T-cell (primary cell): Measurements from ENCODE around the gene CDC45. TPM values are rescaled to one million over a fixed set of nuclear protein-coding genes. Genes with fewer than 3 reads are reported as not detected.

Experiments
- ATAC-seq, 4 experiments: fragments of 200-7000 bp in 3 of 4; fragments of 150-1000 bp in 1 of 4; cut with Tn5 transposase; replicated peaks in 1 of 4; 1 replicate in 3 of 4; 2 replicates in 1 of 4; pipeline ENCODE4 v1.10.0; 2021; ENCODE audit warnings: moderate library complexity in 3 of 4, mild to moderate bottlenecking in 2 of 4, moderate number of reproducible peaks in 1 of 4
- CTCF ChIA-PET, 2 donors: fragments of 300-600 bp; sonication (Branson Sonifier 250); formaldehyde crosslinking; loops; one replicate each; lab custom pipeline; 2022; ENCODE audit warnings: antibody characterized with exemption in 2 of 2; lab: Charles Lee
- POLR2A ChIA-PET, 2 donors: fragments of 300-600 bp; sonication (Branson Sonifier 250); formaldehyde crosslinking; loops; one replicate each; lab custom pipeline; 2022; ENCODE audit warnings: antibody characterized with exemption in 2 of 2; lab: Charles Lee
- DNase-seq, 35 experiments: peaks; one replicate each; pipeline versions ENCODE4 v3.0.0 to v3.0.0-alpha.2; 2013 to 2023
- H3K27ac ChIP-seq: one replicate; pipeline ENCODE4 v1.5.1; 2013; ENCODE audit warnings: low read length
- H3K27me3 ChIP-seq, 2 experiments: replicated peaks in 1 of 2; 1 replicate in 1 of 2; 2 replicates in 1 of 2; pipeline versions ENCODE4 v1.6.1 to v1.7.0; 2013; ENCODE audit warnings: low read length in 1 of 2, mixed read lengths in 1 of 2; ENCODE audit not compliant: control insufficient read depth in 2 of 2, insufficient read depth in 2 of 2; ENCODE audit errors: extremely low read depth in 1 of 2
- H3K36me3 ChIP-seq, 2 donors: 1 replicate in 1 of 2; 2 replicates in 1 of 2; pipeline versions ENCODE4 v1.6.1 to v1.7.0; 2013; ENCODE audit warnings: low read length in 1 of 2; ENCODE audit not compliant: control insufficient read depth in 2 of 2, insufficient read depth in 1 of 2; ENCODE audit errors: extremely low read depth in 1 of 2
- H3K4me1 ChIP-seq, 2 experiments: 1 replicate in 1 of 2; 2 replicates in 1 of 2; pipeline versions ENCODE4 v1.6.1 to v1.7.0; 2013; ENCODE audit warnings: low read length in 2 of 2, mixed read lengths in 1 of 2; ENCODE audit not compliant: insufficient read depth in 2 of 2, control insufficient read depth in 1 of 2; ENCODE audit errors: extremely low read depth in 1 of 2
- H3K4me3 ChIP-seq, 2 donors: 1 replicate in 1 of 2; 2 replicates in 1 of 2; pipeline versions ENCODE4 v1.5.1 to v1.7.0; 2013; ENCODE audit warnings: mild to moderate bottlenecking in 2 of 2, low read length in 1 of 2, moderate library complexity in 1 of 2; ENCODE audit not compliant: control insufficient read depth in 1 of 2; ENCODE audit errors: extremely low read depth in 1 of 2
- H3K9me3 ChIP-seq: 2 replicates; pipeline ENCODE4 v1.7.0; 2013
- H3K27ac Mint-ChIP-seq, 2 donors: one replicate each; pipeline ENCODE4 v1.8.0; 2020 to 2021; ENCODE audit warnings: mild to moderate bottlenecking in 2 of 2, mixed read lengths in 2 of 2
- H3K27me3 Mint-ChIP-seq, 2 donors: one replicate each; pipeline ENCODE4 v1.8.0; 2021 to 2022; ENCODE audit warnings: mixed read lengths in 2 of 2
- H3K36me3 Mint-ChIP-seq: one replicate; pipeline ENCODE4 v1.8.0; 2021; ENCODE audit warnings: mixed read lengths
- H3K4me1 Mint-ChIP-seq, 3 donors: one replicate each; pipeline ENCODE4 v1.8.0; 2020 to 2022; ENCODE audit warnings: mixed read lengths in 3 of 3, mild to moderate bottlenecking in 1 of 3
- H3K4me3 Mint-ChIP-seq, 3 donors: one replicate each; pipeline ENCODE4 v1.8.0; 2020 to 2022; ENCODE audit warnings: mild to moderate bottlenecking in 3 of 3, mixed read lengths in 3 of 3, moderate library complexity in 3 of 3
- H3K9me3 Mint-ChIP-seq, 3 donors: one replicate each; pipeline ENCODE4 v1.8.0; 2020 to 2022; ENCODE audit warnings: mixed read lengths in 3 of 3
- WGBS: methylation state at CpG from one replicate; pipeline ENCODE4 v1.1.5; 2013; ENCODE audit warnings: missing lambda C conversion rate; ENCODE audit not compliant: insufficient coverage; 5-methylcytosine and 5-hydroxymethylcytosine counted together
- total RNA-seq, 35 experiments: library from RNA in 6 of 35; stranded (reverse) in 6 of 35; fragments of 120-200 nt in 1 of 35; gene quantifications; one replicate each; pipeline versions ENCODE4 v1.2.1 to v1.2.4 and lab custom pipeline; 2013 to 2026

Gene CDC45
- total RNA-seq, 5 donors from 2014 or later (not counting 1 experiment from before 2014, with no cell fraction given): 0.56 to 2.7 (median 2.2) TPM

- no peak overlapping the region for H3K4me3 Mint-ChIP-seq
- no peaks in the 10 kb centered on the region for H3K36me3 ChIP-seq
- peaks cover 15 to 19% (median 15%) of the 10 kb centered on the region in 3 donors for H3K4me1 Mint-ChIP-seq
- POLR2A ChIA-PET: no interaction called here
- no peak for DNase-seq
- no peaks in the 10 kb centered on the region for H3K9me3 ChIP-seq
- H3K27me3 ChIP-seq: no peaks in the 10 kb centered on the region
- peaks cover 0 to 1% (median 0%) of the 10 kb centered on the region in 3 donors for H3K9me3 Mint-ChIP-seq
- H3K4me3 ChIP-seq: no peak overlapping the region
- no peaks in the 10 kb centered on the region for H3K36me3 Mint-ChIP-seq
- no peak for ATAC-seq
- no peak overlapping the region for H3K27ac ChIP-seq
- H3K4me1 ChIP-seq: peaks cover 0 to 14% of the 10 kb centered on the region in 2 experiments
- WGBS: 99% methylated on average over 9 of the region's 10 CpGs
- no peak overlapping the region for H3K27ac Mint-ChIP-seq
- no peaks in the 10 kb centered on the region for H3K27me3 Mint-ChIP-seq
- CTCF ChIA-PET: no interaction called here
Observed at GRCh38 chr22:19508024-19508776, 28.5 kb downstream of the CDC45 start.

DNA sequence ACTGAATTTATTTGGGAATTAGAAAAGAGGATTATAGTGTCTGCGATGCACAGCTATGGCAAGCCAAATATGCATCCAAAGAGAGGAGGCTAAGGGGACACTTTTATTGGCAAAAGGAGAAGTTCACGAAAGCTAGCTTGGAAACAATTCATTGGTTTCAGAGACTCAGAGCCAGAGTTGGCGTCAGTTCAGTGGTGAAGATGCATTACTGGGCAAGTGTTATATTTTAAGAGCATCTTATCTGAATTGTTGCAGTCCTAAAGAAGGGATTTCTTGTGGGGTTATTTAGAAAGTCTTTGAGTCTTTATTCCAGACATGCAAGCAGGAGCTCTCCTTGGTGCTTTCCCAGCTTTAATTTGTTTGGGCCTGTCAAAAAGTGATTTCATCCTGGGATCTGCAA, 29.5 kb downstream of the CDC45 start:
- Histone ChIP-seq H3K9me3 (no peaks in the 10 kb centered on the region), H3K27me3 (no peaks in the 10 kb centered on the region), H3K4me1 (peaks cover 0 to 14% of the 10 kb centered on the region in 2 experiments), H3K27ac (no peak overlapping the region), H3K4me3 (no peak overlapping the region), H3K36me3 (no peaks in the 10 kb centered on the region)
- POLR2A ChIA-PET: no interaction called here
- Mint-ChIP-seq H3K27me3 (no peaks in the 10 kb centered on the region), H3K4me1 (peaks cover 14 to 21% (median 15%) of the 10 kb centered on the region in 3 donors), H3K36me3 (peaks cover 5% of the 10 kb centered on the region), H3K4me3 (no peak overlapping the region), H3K9me3 (peaks cover 7 to 10% (median 9%) of the 10 kb centered on the region in 3 donors), H3K27ac (no peak overlapping the region)
- CTCF ChIA-PET: no interaction called here
- ATAC-seq: no peak
- WGBS: 100% methylated on average over 3 of the region's 3 CpGs
- DNase-seq: no peak

- DNase-seq (no peak), ATAC-seq (no peak)
- Histone ChIP-seq H3K4me3 (no peak overlapping the region), H3K27me3 (no peaks in the 10 kb centered on the region), H3K27ac (no peak overlapping the region), H3K9me3 (no peaks in the 10 kb centered on the region), H3K36me3 (no peaks in the 10 kb centered on the region), H3K4me1 (peaks cover 0 to 15% of the 10 kb centered on the region in 2 experiments)
- H3K4me1 Mint-ChIP-seq: peaks cover 12 to 23% (median 13%) of the 10 kb centered on the region in 3 donors
- peaks cover 5% of the 10 kb centered on the region for H3K36me3 Mint-ChIP-seq
- peaks cover 7 to 10% (median 9%) of the 10 kb centered on the region in 3 donors for H3K9me3 Mint-ChIP-seq
- POLR2A ChIA-PET: no interaction called here
- no CpG with 5 or more reads among the region's 2 CpGs for WGBS
- H3K27ac Mint-ChIP-seq: no peak overlapping the region
- H3K4me3 Mint-ChIP-seq: no peak overlapping the region
- CTCF ChIA-PET: no interaction called here
- H3K27me3 Mint-ChIP-seq: no peaks in the 10 kb centered on the region
Observed at GRCh38 chr22:19509923-19510322, 30.2 kb downstream of the CDC45 start.

GRCh38 chr22:19510919-19511341, 31.2 kb downstream of the CDC45 start:
- Mint-ChIP-seq H3K27ac (no peak overlapping the region), H3K36me3 (peaks cover 5% of the 10 kb centered on the region), H3K27me3 (no peaks in the 10 kb centered on the region), H3K4me3 (no peak overlapping the region), H3K9me3 (peaks cover 7 to 10% (median 9%) of the 10 kb centered on the region in 3 donors), H3K4me1 (peaks cover 2 to 13% (median 3%) of the 10 kb centered on the region in 3 donors)
- no peak overlapping the region for H3K27ac ChIP-seq
- ChIA-PET POLR2A (no interaction called here), CTCF (no interaction called here)
- H3K27me3 ChIP-seq: no peaks in the 10 kb centered on the region
- DNase-seq (no peak), ATAC-seq (no peak)
- H3K4me1 ChIP-seq: peaks cover 0 to 9% of the 10 kb centered on the region in 2 experiments
- no CpG with 5 or more reads among the region's 2 CpGs for WGBS
- no peak overlapping the region for H3K4me3 ChIP-seq
- H3K9me3 ChIP-seq: no peaks in the 10 kb centered on the region
- H3K36me3 ChIP-seq: no peaks in the 10 kb centered on the region

DNA sequence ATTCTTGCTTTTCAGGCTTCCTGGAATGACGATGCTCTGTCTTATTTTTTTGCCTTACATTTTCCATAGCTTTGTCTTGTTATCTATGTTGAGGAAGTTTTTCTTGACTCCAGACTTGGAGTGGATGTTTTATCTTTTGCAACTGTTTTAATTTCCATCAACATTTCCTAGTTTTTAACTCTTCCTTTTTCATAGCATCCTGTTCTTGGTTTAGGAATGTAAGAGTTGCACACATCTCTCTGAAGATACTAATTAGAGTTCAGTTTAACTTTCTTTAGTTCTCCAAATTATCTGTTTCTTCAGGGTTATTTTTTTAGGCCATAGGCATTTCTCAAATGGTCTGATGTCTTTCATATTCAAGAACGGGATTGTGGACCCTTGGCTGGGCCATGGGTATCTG, 34.1 kb downstream of the CDC45 start:
- no peak overlapping the region for H3K27ac Mint-ChIP-seq
- H3K9me3 Mint-ChIP-seq: peaks cover 7 to 10% (median 9%) of the 10 kb centered on the region in 3 donors
- H3K27me3 Mint-ChIP-seq: no peaks in the 10 kb centered on the region
- peaks cover 5% of the 10 kb centered on the region for H3K36me3 Mint-ChIP-seq
- ChIA-PET CTCF (no interaction called here), POLR2A (interaction anchor here in 1 of 2 donors (0.7 kb wide), 1 partner anchor 8 kb away, joined by 3 read pairs; no protein-coding TSS in a partner anchor)
- Histone ChIP-seq H3K4me3 (no peak overlapping the region), H3K9me3 (no peaks in the 10 kb centered on the region), H3K27ac (no peak overlapping the region), H3K4me1 (peaks cover 0 to 7% of the 10 kb centered on the region in 2 experiments), H3K27me3 (no peaks in the 10 kb centered on the region), H3K36me3 (no peaks in the 10 kb centered on the region)
- no peak for DNase-seq
- WGBS: 89% methylated on average over 1 of the region's 2 CpGs
- ATAC-seq: no peak
- no peak overlapping the region for H3K4me3 Mint-ChIP-seq
- H3K4me1 Mint-ChIP-seq: peaks cover 0 to 8% (median 0%) of the 10 kb centered on the region in 3 donors

DNA sequence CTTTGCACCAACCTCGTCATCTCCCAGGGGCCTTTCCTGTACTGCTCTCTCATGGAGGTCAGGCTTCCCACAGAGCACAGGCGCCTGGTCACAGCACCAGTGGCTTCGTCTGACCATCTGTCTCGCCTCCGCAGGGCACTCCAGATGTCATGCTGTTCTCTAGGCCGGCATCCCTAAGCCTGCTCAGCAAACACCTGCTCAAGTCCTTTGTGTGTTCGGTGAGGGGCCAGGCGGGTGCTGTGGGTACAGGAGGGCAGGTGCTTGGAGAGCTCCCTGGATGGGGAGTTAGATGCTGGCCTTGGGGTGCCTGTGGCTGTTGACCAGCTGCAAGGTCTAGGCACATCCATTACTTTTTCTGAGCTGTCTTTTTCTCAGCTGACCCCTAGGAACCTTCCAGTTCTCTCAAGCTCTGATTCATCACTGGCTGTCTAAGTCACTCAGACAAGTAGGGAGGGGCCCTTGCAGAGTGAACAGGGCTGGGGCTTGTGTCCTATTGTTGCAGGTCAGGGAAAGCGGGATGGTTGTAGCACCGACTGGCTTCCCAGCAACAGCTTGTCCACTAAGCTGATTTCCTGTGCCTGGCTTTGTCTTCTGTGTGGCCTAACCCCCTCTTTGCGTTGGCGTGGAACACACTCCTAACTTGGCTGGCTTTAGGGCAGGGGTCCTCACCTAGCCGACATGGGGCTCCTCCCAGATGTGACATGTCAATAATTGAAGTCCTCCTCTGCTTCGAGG, 35.3 kb downstream of the CDC45 start:
- 86% methylated on average over 14 of the region's 14 CpGs for WGBS
- peaks cover 5% of the 10 kb centered on the region for H3K36me3 Mint-ChIP-seq

More for the DNA sequence above, 35.3 kb downstream of the CDC45 start:
- Histone ChIP-seq H3K4me3 (no peak overlapping the region), H3K9me3 (no peaks in the 10 kb centered on the region), H3K4me1 (peaks cover 0 to 7% of the 10 kb centered on the region in 2 experiments), H3K36me3 (no peaks in the 10 kb centered on the region), H3K27me3 (no peaks in the 10 kb centered on the region), H3K27ac (no peak overlapping the region)
- H3K4me3 Mint-ChIP-seq: no peak overlapping the region
- H3K4me1 Mint-ChIP-seq: peaks cover 0 to 8% (median 0%) of the 10 kb centered on the region in 3 donors
- CTCF ChIA-PET: no interaction called here
- ATAC-seq (no peak), DNase-seq (no peak)
- peaks cover 7 to 10% (median 9%) of the 10 kb centered on the region in 3 donors for H3K9me3 Mint-ChIP-seq
- H3K27ac Mint-ChIP-seq: no peak overlapping the region
- POLR2A ChIA-PET: no interaction called here
- no peaks in the 10 kb centered on the region for H3K27me3 Mint-ChIP-seq
